A673 (cell line): Measurements from ENCODE around the gene C4orf50. TPM values are rescaled to one million over a fixed set of nuclear protein-coding genes. Genes with fewer than 3 reads are reported as not detected.
A peak's percentile ranks its signal among the peaks of the same experiment; 100 is the strongest.

ENCODE experiments used
- BruUV-seq: library from RNA; stranded (reverse); fragments of 400-500 nt; replicated peaks from 2 replicates; lab custom pipeline; 2021; lab: Mats Ljungman, UMichigan
- CTCF ChIA-PET: fragments of 300-600 bp; sonication (Branson Sonifier 250); formaldehyde crosslinking; loops from one replicate; lab custom pipeline; 2022; ENCODE audit warnings: antibody characterized with exemption; lab: Charles Lee
- POLR2A ChIA-PET: fragments of 300-600 bp; sonication (Branson Sonifier 250); formaldehyde crosslinking; loops from one replicate; lab custom pipeline; 2022; ENCODE audit warnings: antibody characterized with exemption; ENCODE audit not compliant: low non-redundant PET; lab: Charles Lee
- DNase-seq: peaks from one replicate; pipeline ENCODE4 v3.0.0-alpha.2; 2015; ENCODE audit warnings: low spot score
- H3K27ac ChIP-seq: fragments of 200-600 bp; sonication (generic); 2 replicates; pipeline ENCODE4 v1.5.1; 2016; ENCODE audit warnings: mixed run types, low read depth, mild to moderate bottlenecking, mixed read lengths, antibody characterized with exemption, low read length; ENCODE audit not compliant: poor library complexity, severe bottlenecking
- H3K27me3 ChIP-seq: fragments of 200-600 bp; sonication (generic); replicated peaks from 2 replicates; pipeline ENCODE4 v1.6.1; 2017; ENCODE audit warnings: mixed run types, low read depth, mild to moderate bottlenecking, mixed read lengths, antibody characterized with exemption, low read length; ENCODE audit not compliant: insufficient read depth, poor library complexity
- H3K36me3 ChIP-seq: fragments of 200-600 bp; sonication (generic); 2 replicates; pipeline ENCODE4 v1.6.1; 2016; ENCODE audit warnings: mixed run types, mild to moderate bottlenecking, mixed read lengths, antibody characterized with exemption, low read length; ENCODE audit not compliant: insufficient read depth, poor library complexity, severe bottlenecking
- H3K4me1 ChIP-seq: fragments of 200-600 bp; sonication (generic); 2 replicates; pipeline ENCODE4 v1.6.1; 2017; ENCODE audit warnings: mixed run types, mild to moderate bottlenecking, mixed read lengths, antibody characterized with exemption, low read length; ENCODE audit not compliant: insufficient read depth, poor library complexity, severe bottlenecking
- H3K4me3 ChIP-seq: fragments of 200-600 bp; sonication (generic); 2 replicates; pipeline ENCODE4 v1.5.1; 2016; ENCODE audit warnings: low read depth, mixed run types, mild to moderate bottlenecking, mixed read lengths, low read length; ENCODE audit not compliant: poor library complexity, severe bottlenecking
- H3K9me3 ChIP-seq: fragments of 200-600 bp; sonication (generic); 2 replicates; pipeline ENCODE4 v1.6.1; 2016; ENCODE audit warnings: mixed run types, low read depth, mild to moderate bottlenecking, mixed read lengths, antibody characterized with exemption, low read length; ENCODE audit not compliant: poor library complexity, severe bottlenecking
- EZH2 ChIP-seq: fragments of 200-600 bp; sonication (generic); IDR thresholded peaks from 2 replicates; pipeline ENCODE4 v1.6.1; 2017; ENCODE audit warnings: borderline replicate concordance, low read depth, mild to moderate bottlenecking, mixed read lengths, antibody characterized with exemption, low read length; ENCODE audit not compliant: poor library complexity, severe bottlenecking
- intact Hi-C: fragments of 100-400 bp; cut with micrococcal nuclease; formaldehyde crosslinking; loops from one replicate; pipeline ENCODE4 v1.10.0; 2022; ENCODE audit not compliant: unreplicated experiment
- total RNA-seq: library from RNA; stranded (reverse); gene quantifications from 2 replicates; pipeline ENCODE4 v1.2.3, GENCODE V29; 2021
- TF ChIP-seq, protein P1 (sequence below): fragments of 300-800, 200-600 bp; sonication (generic); conservative IDR thresholded peaks from 2 replicates; pipeline ENCODE4 v1.5.1; 2017; ENCODE audit warnings: low read depth, mild to moderate bottlenecking, antibody characterized with exemption, low read length, moderate library complexity, mixed read lengths

The C4orf50 gene
- total RNA-seq, 1 experiment from 2014 or later: not detected

DNA sequence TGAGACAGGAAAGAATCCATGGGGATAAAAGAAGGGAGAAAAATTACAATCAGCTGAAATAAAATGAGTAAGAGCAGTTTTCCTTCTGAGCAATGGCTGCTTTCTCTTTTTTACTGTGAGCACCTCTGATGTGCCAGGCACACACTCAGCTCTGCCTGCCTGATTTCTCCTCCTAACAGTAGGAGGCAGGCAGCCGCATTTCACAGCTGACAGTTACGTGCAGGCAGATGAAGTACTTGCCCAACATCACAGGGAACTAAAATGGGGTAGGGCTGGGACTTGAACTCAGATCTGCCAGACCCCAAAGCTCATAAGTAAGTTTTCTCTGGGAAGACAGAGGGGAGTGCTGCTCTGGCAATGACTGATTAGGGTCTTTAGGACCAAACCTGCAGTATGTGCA is 54.6 kb downstream of the C4orf50 start:
- ChIA-PET POLR2A (no interaction called here), CTCF (interaction anchor here (0.6 kb wide), 1 partner anchor 26 kb away, joined by 3 read pairs; no protein-coding TSS in a partner anchor)
- intact Hi-C loops: no loop called here
- H3K4me1 ChIP-seq: no peaks in the 10 kb centered on the region
- H3K9me3 ChIP-seq: no peaks in the 10 kb centered on the region
- no peaks in the 10 kb centered on the region for H3K36me3 ChIP-seq
- TF ChIP-seq, protein P1, sequence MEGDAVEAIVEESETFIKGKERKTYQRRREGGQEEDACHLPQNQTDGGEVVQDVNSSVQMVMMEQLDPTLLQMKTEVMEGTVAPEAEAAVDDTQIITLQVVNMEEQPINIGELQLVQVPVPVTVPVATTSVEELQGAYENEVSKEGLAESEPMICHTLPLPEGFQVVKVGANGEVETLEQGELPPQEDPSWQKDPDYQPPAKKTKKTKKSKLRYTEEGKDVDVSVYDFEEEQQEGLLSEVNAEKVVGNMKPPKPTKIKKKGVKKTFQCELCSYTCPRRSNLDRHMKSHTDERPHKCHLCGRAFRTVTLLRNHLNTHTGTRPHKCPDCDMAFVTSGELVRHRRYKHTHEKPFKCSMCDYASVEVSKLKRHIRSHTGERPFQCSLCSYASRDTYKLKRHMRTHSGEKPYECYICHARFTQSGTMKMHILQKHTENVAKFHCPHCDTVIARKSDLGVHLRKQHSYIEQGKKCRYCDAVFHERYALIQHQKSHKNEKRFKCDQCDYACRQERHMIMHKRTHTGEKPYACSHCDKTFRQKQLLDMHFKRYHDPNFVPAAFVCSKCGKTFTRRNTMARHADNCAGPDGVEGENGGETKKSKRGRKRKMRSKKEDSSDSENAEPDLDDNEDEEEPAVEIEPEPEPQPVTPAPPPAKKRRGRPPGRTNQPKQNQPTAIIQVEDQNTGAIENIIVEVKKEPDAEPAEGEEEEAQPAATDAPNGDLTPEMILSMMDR: 0 out of 2 replicates have a peak, but pooled peaks have one; percentile 14
- no peak for TF ChIP-seq EZH2
- no peak overlapping the region for H3K4me3 ChIP-seq
- peak; percentile 32 for DNase-seq
- no peaks in the 10 kb centered on the region for H3K27me3 ChIP-seq
- H3K27ac ChIP-seq: no peak overlapping the region
- BruUV-seq: no TSS peak

DNA sequence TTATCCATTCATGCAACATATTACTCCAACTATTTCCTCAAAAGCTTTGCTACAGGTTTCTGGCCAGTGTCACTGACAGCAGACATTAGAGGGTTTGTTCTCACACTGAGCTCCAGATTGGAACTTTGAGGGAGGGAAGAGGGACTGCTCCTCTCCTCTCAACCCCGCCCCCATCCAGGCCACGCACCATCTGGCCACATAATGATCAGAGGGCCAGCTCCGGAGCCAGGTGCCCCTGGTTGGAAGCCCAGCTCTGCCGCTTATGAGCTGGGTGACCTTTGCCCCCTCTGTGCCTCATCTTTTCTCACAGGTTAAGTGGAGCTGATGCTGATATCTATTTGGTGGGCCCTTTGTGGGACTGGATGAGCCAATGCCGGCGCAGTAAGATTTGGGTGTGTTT is 55.8 kb downstream of the C4orf50 start:
- Histone ChIP-seq H3K4me3 (no peak overlapping the region), H3K9me3 (no peaks in the 10 kb centered on the region), H3K27me3 (no peaks in the 10 kb centered on the region), H3K36me3 (no peaks in the 10 kb centered on the region), H3K27ac (no peak overlapping the region), H3K4me1 (no peaks in the 10 kb centered on the region)
- no peak for TF ChIP-seq EZH2
- TF ChIP-seq, protein P1: no peak
- no peak for DNase-seq
- POLR2A ChIA-PET: interaction anchor here (0.7 kb wide), 1 partner anchor 22 kb away, joined by 6 read pairs; no protein-coding TSS in a partner anchor
- CTCF ChIA-PET: interaction anchor here (0.6 kb wide), 1 partner anchor 14 kb away, joined by 10 read pairs; no protein-coding TSS in a partner anchor
- intact Hi-C loops: no loop called here
- no TSS peak for BruUV-seq

DNA sequence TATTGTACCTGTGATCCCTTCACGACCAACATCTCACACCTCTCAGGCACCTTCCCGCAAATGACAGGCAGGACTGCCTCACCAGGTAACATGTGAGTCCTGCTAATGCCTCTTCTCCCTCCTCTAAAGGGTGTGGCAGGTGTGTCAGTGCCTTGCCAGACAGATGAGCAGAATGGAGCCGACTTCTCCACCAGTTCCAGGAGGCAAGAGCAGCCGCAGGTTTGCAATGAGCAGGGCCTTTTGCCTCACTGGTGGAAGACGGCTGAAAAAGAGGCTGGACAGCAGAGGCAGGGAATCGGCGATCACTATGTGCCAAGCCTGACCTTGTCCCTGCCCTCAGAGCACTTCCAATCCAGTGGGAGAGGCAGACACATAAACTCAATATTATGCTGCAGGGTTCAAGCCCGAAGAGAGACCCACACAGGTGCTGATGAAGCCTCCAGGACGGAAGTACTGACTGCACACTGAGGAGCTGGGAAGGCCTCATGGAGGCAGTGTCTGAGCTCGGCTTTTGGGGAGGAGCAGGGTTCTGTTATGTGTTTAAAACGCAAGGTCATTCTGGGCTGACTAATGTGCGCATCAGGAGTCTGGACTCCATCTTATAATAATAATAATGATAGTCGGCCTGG is 57.9 kb downstream of the C4orf50 start:
- POLR2A ChIA-PET: no interaction called here
- peaks cover 14% of the 10 kb centered on the region for H3K4me1 ChIP-seq
- H3K27me3 ChIP-seq: no peaks in the 10 kb centered on the region
- H3K36me3 ChIP-seq: no peaks in the 10 kb centered on the region
- CTCF ChIA-PET: no interaction called here
- no peak overlapping the region for H3K27ac ChIP-seq
- intact Hi-C loops: no loop called here
- H3K9me3 ChIP-seq: no peaks in the 10 kb centered on the region
- TF ChIP-seq, protein P1: no peak
- TF ChIP-seq EZH2: no peak
- BruUV-seq: no TSS peak
- no peak overlapping the region for H3K4me3 ChIP-seq
- no peak for DNase-seq
